Activated T-cell treated with anti-CD3 and anti-CD28 coated beads for 48 hours (primary cell): ENCODE measurements around the gene PNPLA7.
"Not testable (repeated sequence)": the region's sequence is repeated elsewhere in the genome, so short reads cannot be mapped to it uniquely, and the experiment has no call there.

ENCODE experiments used
- DNase-seq: peaks from one replicate; pipeline ENCODE4 v3.0.0-alpha.2; 2020; ENCODE audit warnings: low read depth

Gene PNPLA7

GRCh38 chr9:137575364-137575715, 25.1 kb upstream of the PNPLA7 start:
- DNase-seq = no peak

DNA sequence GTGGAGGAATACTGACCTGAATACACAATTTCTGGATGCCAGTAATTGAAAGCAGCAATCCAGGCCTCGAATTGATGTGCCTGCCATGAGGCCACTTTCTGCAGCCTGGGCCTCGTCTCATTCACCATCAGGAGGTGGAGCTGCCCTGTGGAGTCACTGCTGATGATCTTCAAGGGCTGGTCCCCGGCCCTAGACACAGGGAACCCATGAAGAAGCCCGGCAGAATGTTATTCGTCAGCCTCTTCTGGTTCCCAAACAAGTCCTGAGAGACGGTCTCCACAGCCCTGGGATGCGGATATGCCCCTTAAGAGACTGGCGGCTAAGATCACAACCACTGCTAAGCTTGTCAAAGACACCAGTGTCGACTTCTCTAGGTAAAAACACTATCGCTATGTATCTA, 24.0 kb upstream of the PNPLA7 start:
- no peak for DNase-seq

GRCh38 chr9:137570566-137570965, 20.4 kb upstream of the PNPLA7 start:
- no peak for DNase-seq

GRCh38 chr9:137569609-137570203, 19.5 kb upstream of the PNPLA7 start:
- no peak for DNase-seq

GRCh38 chr9:137568445-137568844, 18.2 kb upstream of the PNPLA7 start:
- not testable (repeated sequence) for DNase-seq

DNA sequence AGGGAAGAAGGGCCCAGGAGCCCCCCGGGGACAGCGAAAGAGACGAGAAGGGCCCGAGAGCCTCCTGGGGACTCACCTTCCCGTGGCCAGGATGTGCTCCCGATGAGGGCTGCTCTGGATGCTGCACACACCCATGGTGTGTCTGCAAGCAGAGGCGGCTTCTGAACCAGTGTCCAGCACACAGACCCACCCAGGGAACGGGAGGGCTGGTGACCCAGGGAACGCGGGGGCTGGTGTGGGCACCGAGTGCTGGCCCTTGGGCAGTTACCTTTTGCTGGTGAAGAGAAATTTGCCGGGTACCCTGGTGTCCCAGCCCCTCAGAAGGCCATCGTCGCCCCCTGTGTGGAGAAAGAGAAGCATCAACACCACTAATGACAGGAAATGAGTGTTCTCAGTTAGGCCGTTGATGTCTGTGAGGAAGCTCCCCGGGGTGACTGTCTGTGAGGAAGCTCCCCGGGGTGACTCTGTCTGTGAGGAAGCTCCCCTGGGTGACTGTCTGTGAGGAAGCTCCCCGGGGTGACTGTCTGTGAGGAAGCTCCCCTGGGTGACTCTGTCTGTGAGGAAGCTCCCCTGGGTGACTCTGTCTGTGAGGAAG, 14.7 kb upstream of the PNPLA7 start:
- no peak for DNase-seq

- DNase-seq = no peak
Observed at GRCh38 chr9:137564134-137564533, 13.9 kb upstream of the PNPLA7 start.

DNA sequence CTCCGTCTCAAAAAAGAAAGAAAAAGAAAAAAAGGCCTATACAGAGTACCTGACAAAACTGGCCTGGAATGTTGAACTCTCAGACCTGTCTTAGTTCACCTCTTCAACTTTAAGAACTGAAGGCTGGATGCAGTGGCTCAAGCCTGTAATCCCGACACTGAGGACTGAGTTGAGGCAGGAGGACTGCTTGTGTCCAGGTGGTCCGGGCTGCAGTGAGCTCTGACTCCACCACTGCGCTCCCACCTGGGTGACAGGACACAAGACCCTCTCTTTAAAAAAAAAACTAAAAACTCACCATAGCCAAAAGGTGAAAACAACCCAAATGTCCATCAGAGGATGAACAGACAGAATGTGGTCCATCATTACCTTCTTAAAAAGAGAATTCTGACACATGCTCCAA, 7.9 kb upstream of the PNPLA7 start:
- no peak for DNase-seq

DNA sequence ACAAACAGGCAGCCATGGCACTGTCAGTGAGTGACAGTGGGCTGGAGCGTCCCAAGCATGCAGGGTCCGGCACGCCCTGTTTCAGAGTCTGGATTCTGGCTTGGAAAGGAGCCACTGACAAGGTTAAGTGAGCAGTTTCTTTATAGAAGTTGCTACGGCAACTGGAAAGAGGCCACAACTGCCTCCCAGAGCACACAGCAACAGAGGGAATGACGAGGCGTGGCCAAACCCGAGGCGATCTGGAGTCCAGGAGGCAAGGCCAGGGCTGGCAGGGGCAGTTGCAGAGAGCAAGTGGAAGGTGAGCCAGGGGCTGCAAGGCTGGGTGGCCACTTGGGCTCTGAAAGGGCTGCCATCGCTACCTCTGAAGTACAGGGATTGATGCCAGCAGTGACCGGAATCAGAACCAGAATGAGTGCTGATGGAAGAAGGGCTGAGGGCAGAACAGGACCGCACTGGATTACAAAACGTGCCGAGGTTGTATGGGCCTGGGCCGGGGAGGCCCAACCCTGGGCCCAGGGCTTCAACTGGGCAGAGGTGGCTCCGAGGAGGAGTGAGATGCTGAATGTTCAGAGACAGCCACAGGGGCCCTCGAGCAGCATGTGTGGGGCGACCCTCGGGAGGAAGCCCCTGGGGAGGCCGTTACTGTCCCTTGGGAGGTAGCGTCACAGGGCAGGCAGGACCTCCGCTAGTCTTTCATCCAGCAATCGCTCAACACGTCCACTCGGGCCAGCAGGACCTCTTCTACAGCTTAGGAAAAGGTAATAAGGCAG, 6.1 kb upstream of the PNPLA7 start:
- DNase-seq = no peak

- no peak for DNase-seq
Observed at GRCh38 chr9:137555179-137555578, 5.0 kb upstream of the PNPLA7 start.

DNA sequence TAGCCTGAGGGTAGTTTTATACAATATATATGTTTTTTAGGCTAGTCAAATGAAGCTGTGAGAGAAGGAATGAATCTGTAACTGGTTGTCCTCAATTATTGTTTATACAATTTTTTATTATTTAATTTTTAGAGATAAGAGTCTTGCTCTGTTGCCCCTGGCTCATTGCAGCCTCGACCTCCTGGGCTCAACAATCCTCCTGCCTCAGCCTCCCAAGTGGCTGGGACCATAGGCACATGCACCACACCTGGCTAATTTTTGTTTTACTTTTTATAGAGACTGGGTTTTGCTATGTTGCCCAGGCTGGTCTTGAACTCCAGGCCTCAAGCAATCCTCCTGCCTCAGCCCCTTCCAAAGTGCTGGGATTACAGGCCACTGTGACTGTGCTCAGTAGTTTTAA, 4.1 kb upstream of the PNPLA7 start:
- no peak for DNase-seq

GRCh38 chr9:137553654-137554053, 3.5 kb upstream of the PNPLA7 start:
- not testable (repeated sequence) for DNase-seq

DNA sequence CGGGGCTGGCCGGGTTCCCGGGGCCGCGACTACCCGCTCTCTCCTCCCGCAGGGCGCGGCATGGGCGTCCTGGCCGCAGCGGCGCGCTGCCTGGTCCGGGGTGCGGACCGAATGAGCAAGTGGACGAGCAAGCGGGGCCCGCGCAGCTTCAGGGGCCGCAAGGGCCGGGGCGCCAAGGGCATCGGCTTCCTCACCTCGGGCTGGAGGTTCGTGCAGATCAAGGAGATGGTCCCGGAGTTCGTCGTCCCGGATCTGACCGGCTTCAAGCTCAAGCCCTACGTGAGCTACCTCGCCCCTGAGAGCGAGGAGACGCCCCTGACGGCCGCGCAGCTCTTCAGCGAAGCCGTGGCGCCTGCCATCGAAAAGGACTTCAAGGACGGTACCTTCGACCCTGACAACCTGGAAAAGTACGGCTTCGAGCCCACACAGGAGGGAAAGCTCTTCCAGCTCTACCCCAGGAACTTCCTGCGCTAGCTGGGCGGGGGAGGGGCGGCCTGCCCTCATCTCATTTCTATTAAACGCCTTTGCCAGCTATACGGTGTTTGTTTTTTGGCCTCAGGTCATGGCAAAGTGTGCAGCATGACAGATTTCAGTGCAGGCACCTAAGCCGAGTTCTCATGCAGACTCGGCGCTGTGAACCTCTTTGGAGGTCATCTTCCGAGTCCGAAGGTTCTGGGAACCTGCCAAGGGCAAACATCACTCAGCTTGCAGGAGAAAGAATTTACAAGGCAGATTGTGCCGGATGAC, 2.0 kb upstream of the PNPLA7 start:
- DNase-seq = no peak

DNA sequence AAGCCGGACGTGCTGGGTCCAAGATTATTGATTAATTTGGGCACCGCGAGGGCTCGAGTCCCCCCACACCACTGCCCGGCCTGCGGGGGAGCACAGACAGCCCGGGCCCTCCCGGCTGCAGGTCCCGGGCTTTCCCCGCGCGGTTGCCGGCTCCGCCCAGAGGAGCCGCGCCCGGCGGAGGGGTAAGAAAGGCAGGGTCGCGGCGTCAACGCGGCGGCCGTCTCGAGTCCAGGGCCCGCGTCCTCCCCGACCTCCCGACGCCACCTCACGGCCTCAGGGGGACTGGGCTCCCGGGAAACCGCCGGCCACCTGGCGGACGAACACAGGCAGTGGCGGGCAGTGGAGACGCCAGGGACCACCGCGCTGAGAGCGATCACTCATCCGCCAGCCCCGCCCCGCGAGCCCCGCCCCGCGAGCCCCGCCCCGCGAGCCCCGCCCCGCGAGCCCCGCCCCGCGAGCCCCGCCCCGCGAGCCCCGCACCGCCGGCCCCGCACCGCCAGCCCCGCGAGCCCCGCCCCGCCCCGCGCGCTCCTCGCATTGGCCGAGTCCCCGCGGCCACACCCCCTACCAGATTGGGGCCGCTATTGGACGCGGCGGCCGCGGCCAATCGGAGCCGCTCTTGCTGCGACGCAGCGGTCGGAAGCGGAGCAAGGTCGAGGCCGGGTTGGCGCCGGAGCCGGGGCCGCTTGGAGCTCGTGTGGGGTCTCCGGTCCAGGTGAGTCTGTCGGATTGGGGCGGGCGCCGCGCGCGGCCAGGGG, 1.2 kb upstream of the PNPLA7 start, which contains the start of gene MRPL41:
Gene MRPL41 (plus strand): TSS at position 616 of the 758 bp plus-strand sequence. CDS start 203 bp downstream, outside the sequence.
- DNase-seq = peak; percentile 92

GRCh38 chr9:137550958-137551263, 709 bp upstream of the PNPLA7 start:
- not testable (repeated sequence) for DNase-seq

- DNase-seq = no peak
Observed at GRCh38 chr9:137547687-137548543, 2.3 kb downstream of the PNPLA7 start.

GRCh38 chr9:137545123-137545522, 5.1 kb downstream of the PNPLA7 start:
- DNase-seq = no peak

- no peak for DNase-seq
Observed at GRCh38 chr9:137544176-137544760, 5.9 kb downstream of the PNPLA7 start.

DNA sequence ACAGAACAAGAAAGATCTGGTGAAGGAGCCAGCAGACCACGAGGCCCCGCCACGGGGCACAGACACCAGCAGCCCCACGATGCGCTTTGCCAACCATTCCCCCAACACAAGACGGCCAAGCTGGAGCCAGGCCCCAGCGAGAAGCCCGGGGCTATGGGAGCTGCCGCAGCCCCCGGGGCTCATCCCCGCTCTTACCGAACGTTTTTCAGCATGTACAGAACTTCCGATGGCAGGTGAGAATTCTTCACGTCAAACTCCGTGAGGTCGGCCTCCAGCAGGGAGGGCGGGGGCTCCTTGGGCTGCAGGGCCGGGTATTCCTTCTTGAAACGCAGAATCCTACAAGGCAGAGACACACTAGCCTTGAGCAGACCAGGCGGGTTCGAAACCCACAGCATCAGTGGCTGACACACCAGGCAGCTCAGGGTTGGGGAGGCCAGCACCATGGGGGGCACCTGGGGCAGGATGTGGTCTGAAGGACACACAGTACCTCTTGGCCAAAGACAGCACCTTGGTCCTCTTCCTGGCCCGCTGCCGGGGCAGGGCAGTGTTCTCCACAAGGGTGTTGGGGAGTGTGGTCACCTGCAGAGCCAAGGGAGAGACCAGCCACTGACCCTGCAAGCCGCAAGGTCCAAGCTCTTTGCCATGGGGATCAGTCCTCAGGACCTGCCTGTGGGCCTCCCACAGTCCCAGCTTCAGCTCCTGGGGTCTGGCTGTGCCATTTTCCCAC, 6.8 kb downstream of the PNPLA7 start:
- no peak for DNase-seq

- no peak for DNase-seq
Observed at GRCh38 chr9:137542486-137542885, 7.7 kb downstream of the PNPLA7 start.
